HepG2 (cell line): Measurements from ENCODE around the gene P2RX6. TPM values are rescaled to one million over a fixed set of nuclear protein-coding genes. Genes with fewer than 3 reads are reported as not detected.
A peak's percentile ranks its signal among the peaks of the same experiment; 100 is the strongest.

ENCODE experiments used
- ARNTL ChIP-seq: sonication (generic); formaldehyde crosslinking; IDR thresholded peaks from 2 replicates; pipeline ENCODE4 v1.4.0; 2020; ENCODE audit warnings: mild to moderate bottlenecking, missing genetic modification reagents
- ATF7-NPFF ChIP-seq: sonication (generic); formaldehyde crosslinking; IDR thresholded peaks from 2 replicates; pipeline ENCODE4 v1.8.1; 2023; ENCODE audit warnings: mild to moderate bottlenecking, low read depth, missing genetic modification reagents, moderate library complexity
- BORCS8-MEF2B ChIP-seq: sonication (generic); formaldehyde crosslinking; IDR thresholded peaks from 2 replicates; pipeline ENCODE4 v1.8.0; 2022; ENCODE audit warnings: mild to moderate bottlenecking, missing genetic modification reagents
- FOXM1 ChIP-seq: sonication (generic); formaldehyde crosslinking; IDR thresholded peaks from 2 replicates; pipeline ENCODE4 v1.5.0; 2020; ENCODE audit warnings: missing genetic modification reagents
- HDAC1 ChIP-seq: sonication (generic); formaldehyde crosslinking; IDR thresholded peaks from 2 replicates; pipeline ENCODE4 v1.5.1; 2020; ENCODE audit warnings: mild to moderate bottlenecking, missing genetic modification reagents
- HIC2 ChIP-seq: sonication (generic); formaldehyde crosslinking; IDR thresholded peaks from 2 replicates; pipeline ENCODE4 v1.9.0; 2022; ENCODE audit warnings: low read depth, missing genetic modification reagents
- HOXA3 ChIP-seq: sonication (generic); formaldehyde crosslinking; IDR thresholded peaks from 2 replicates; pipeline ENCODE4 v1.5.0; 2020; ENCODE audit warnings: missing genetic modification reagents
- ISL2 ChIP-seq: sonication (generic); formaldehyde crosslinking; IDR thresholded peaks from 2 replicates; pipeline ENCODE4 v1.5.0; 2020; ENCODE audit warnings: missing genetic modification reagents
- KAT8 ChIP-seq: IDR thresholded peaks from 2 replicates; pipeline ENCODE4 v1.6.1; 2016; ENCODE audit warnings: missing genetic modification reagents, missing compliant biosample characterization
- LCORL ChIP-seq, 2 experiments: fragments of 450-650 bp in 1 of 2; sonication (generic) in 1 of 2; formaldehyde crosslinking in 1 of 2; IDR thresholded peaks; 2 replicates each; pipeline versions ENCODE4 v1.5.0 to v1.6.1; 2017 to 2020; ENCODE audit warnings: antibody characterized with exemption in 1 of 2, missing genetic modification reagents in 1 of 2
- MAFF ChIP-seq: IDR thresholded peaks from 2 replicates; pipeline ENCODE4 v1.6.1; 2011; ENCODE audit warnings: low read depth, low read length, improper control_type of control experiment
- MED8 ChIP-seq: sonication (generic); formaldehyde crosslinking; IDR thresholded peaks from 2 replicates; pipeline ENCODE4 v1.8.1; 2023; ENCODE audit warnings: mild to moderate bottlenecking, missing genetic modification reagents; ENCODE audit not compliant: insufficient replicate concordance
- NAIF1 ChIP-seq: sonication (generic); formaldehyde crosslinking; IDR thresholded peaks from 2 replicates; pipeline ENCODE4 v1.5.0; 2020; ENCODE audit warnings: mild to moderate bottlenecking, missing genetic modification reagents, borderline replicate concordance
- NPAS2 ChIP-seq: sonication (generic); formaldehyde crosslinking; IDR thresholded peaks from 2 replicates; pipeline ENCODE4 v1.8.0; 2022; ENCODE audit warnings: mild to moderate bottlenecking, missing genetic modification reagents, borderline replicate concordance
- PBX3 ChIP-seq: sonication (generic); formaldehyde crosslinking; IDR thresholded peaks from 2 replicates; pipeline ENCODE4 v1.8.1; 2023; ENCODE audit warnings: missing genetic modification reagents, inconsistent platforms, borderline replicate concordance
- PHB2 ChIP-seq: fragments of 450-650 bp; IDR thresholded peaks from 2 replicates; pipeline ENCODE4 v1.6.1; 2018; ENCODE audit not compliant: partially characterized antibody
- RFXANK ChIP-seq: IDR thresholded peaks from 2 replicates; pipeline ENCODE4 v1.6.1; 2016
- SOX6 ChIP-seq, 2 experiments: fragments of 450-650 bp in 1 of 2; sonication (generic) in 1 of 2; formaldehyde crosslinking in 1 of 2; IDR thresholded peaks; 2 replicates each; pipeline versions ENCODE4 v1.4.0 to v1.6.1; 2017 to 2020; ENCODE audit warnings: antibody characterized with exemption in 1 of 2, mild to moderate bottlenecking in 1 of 2, missing genetic modification reagents in 1 of 2
- SYNCRIP ChIP-seq: fragments of 200-400 bp; formaldehyde crosslinking; IDR thresholded peaks from 2 replicates; pipeline ENCODE4 v1.6.1; 2018; ENCODE audit warnings: mild to moderate bottlenecking, low read depth, low read length; ENCODE audit not compliant: insufficient read depth
- TBX2 ChIP-seq: sonication (generic); formaldehyde crosslinking; IDR thresholded peaks from 2 replicates; pipeline ENCODE4 v1.5.0; 2020; ENCODE audit warnings: missing genetic modification reagents, mild to moderate bottlenecking, borderline replicate concordance
- ZNF280D ChIP-seq: sonication (generic); formaldehyde crosslinking; IDR thresholded peaks from 2 replicates; pipeline ENCODE4 v1.5.1; 2020; ENCODE audit warnings: mild to moderate bottlenecking, missing genetic modification reagents
- ZNF33B ChIP-seq: sonication (generic); formaldehyde crosslinking; IDR thresholded peaks from 2 replicates; pipeline ENCODE4 v1.5.1; 2020; ENCODE audit warnings: mild to moderate bottlenecking, missing genetic modification reagents
- ZNF34 ChIP-seq: sonication (generic); formaldehyde crosslinking; IDR thresholded peaks from 2 replicates; pipeline ENCODE4 v1.4.0; 2020; ENCODE audit warnings: mild to moderate bottlenecking, missing genetic modification reagents, borderline replicate concordance
- ZNF367 ChIP-seq: sonication (generic); formaldehyde crosslinking; IDR thresholded peaks from 2 replicates; pipeline ENCODE4 v1.4.0; 2020; ENCODE audit warnings: missing genetic modification reagents, borderline replicate concordance
- ZNF652 ChIP-seq: IDR thresholded peaks from 2 replicates; pipeline ENCODE4 v1.6.1; 2016; ENCODE audit warnings: low read depth, borderline replicate concordance
- ZNF792 ChIP-seq: IDR thresholded peaks from 2 replicates; pipeline ENCODE4 v1.6.1; 2016
- polyA plus RNA-seq, 8 experiments: library from polyadenylated mRNA; depleted of rRNA in 3 of 8; stranded (reverse) in 7 of 8; unstranded in 1 of 8; fragments of >200 nt; fragmentation: Illumina TruSeq in 4 of 8; extraction: Trizol in 4 of 8; gene quantifications; 2 replicates each; pipeline versions ENCODE4 v1.2.1 to v1.2.3, GENCODE V29; 2011 to 2016; ENCODE audit warnings: low read depth in 4 of 8, missing spikeins in 1 of 8, mixed read lengths in 1 of 8; ENCODE audit not compliant: insufficient read depth in 1 of 8
- total RNA-seq, 5 experiments: library from RNA; depleted of rRNA; stranded (reverse); fragments of >200 nt; fragmentation: Illumina TruSeq; extraction: Trizol; gene quantifications; 2 replicates each; pipeline ENCODE4 v1.2.3, GENCODE V29; 2016; ENCODE audit warnings: low read depth in 1 of 5

P2RX6 gene
- total and polyA plus RNA-seq, 2 of the 13 experiments (the other 11 are each of a cell fraction or from before 2014, with no cell fraction given), result 0.04 to 0.12 TPM

GRCh38 chr22:20979940-20980453 is 35.0 kb upstream of the P2RX6 start (continued):
- TF ChIP-seq SOX6 (IDR thresholded peaks at IDR 0.05) (no peak), SOX6 (CRISPR knock-in tag; IDR thresholded peaks at IDR 0.05) (peak; percentile 74), HIC2 (CRISPR knock-in tag) (peak; percentile 87), RFXANK (CRISPR knock-in tag) (no peak), SYNCRIP (no peak), ZNF33B (CRISPR knock-in tag) (no peak), LCORL (IDR thresholded peaks at IDR 0.05) (no peak), LCORL (CRISPR knock-in tag; IDR thresholded peaks at IDR 0.05) (peak; percentile 81), TBX2 (CRISPR knock-in tag) (peak; percentile 81; the same call in 1 of the 2 replicates), ZNF792 (CRISPR knock-in tag) (peak; percentile 77; the same call in 1 of the 2 replicates), KAT8 (CRISPR knock-in tag) (peak; percentile 74), FOXM1 (CRISPR knock-in tag) (no peak), MED8 (CRISPR knock-in tag) (no peak), ISL2 (CRISPR knock-in tag) (peak; percentile 23; the same call in 1 of the 2 replicates), ZNF652 (CRISPR knock-in tag) (no peak), BORCS8-MEF2B (CRISPR knock-in tag) (peak; percentile 40; the same call in 1 of the 2 replicates), NAIF1 (CRISPR knock-in tag) (no peak), HOXA3 (CRISPR knock-in tag) (peak; percentile 61; the same call in 1 of the 2 replicates), ZNF34 (CRISPR knock-in tag) (no peak), ZNF280D (CRISPR knock-in tag) (no peak), ARNTL (no peak), HDAC1 (CRISPR knock-in tag) (peak; percentile 50; the same call in 1 of the 2 replicates), MAFF (no peak), PHB2 (no peak), PBX3 (CRISPR knock-in tag) (no peak), ZNF367 (CRISPR knock-in tag) (no peak), ATF7-NPFF (CRISPR knock-in tag) (no peak), NPAS2 (CRISPR knock-in tag) (no peak)
